Hematopoietic multipotent progenitor cell treated with erythropoietin and hydrocortisone succinate and interleukin-3 and kit ligand, for 4 days (in vitro differentiated cells): ENCODE data around the gene TCEA2.

Experiments used
- DNase-seq: peaks from one replicate; pipeline ENCODE4 v3.0.0-alpha.2; 2015

Gene TCEA2

GRCh38 chr20:64062596-64063388 lies at the start of gene TCEA2:
Gene TCEA2 (plus strand): TSS chr20:64063198. CDS start chr20:64063313, 115 bp downstream.
- peak; percentile 97 for DNase-seq

DNA sequence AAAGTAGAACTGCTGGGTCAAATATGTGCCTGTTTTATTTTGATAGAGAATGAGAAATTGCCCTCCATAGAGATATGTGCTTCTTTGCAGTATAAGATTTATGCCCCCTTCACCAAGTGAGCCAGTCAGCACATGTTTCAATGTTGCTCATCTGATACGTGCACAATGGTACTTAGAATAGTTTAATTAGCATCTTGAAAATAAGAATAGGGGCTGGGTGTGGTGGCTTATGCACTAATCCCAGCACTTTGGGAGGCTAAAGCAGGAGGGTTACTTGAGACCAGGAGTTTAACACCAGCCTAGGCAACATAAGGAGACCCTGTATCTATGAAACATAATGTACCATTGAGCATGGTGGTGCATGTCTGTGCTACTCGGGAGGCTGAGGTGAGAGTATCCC lies 47.4 kb upstream of the TCEA2 start:
- no peak for DNase-seq

DNA sequence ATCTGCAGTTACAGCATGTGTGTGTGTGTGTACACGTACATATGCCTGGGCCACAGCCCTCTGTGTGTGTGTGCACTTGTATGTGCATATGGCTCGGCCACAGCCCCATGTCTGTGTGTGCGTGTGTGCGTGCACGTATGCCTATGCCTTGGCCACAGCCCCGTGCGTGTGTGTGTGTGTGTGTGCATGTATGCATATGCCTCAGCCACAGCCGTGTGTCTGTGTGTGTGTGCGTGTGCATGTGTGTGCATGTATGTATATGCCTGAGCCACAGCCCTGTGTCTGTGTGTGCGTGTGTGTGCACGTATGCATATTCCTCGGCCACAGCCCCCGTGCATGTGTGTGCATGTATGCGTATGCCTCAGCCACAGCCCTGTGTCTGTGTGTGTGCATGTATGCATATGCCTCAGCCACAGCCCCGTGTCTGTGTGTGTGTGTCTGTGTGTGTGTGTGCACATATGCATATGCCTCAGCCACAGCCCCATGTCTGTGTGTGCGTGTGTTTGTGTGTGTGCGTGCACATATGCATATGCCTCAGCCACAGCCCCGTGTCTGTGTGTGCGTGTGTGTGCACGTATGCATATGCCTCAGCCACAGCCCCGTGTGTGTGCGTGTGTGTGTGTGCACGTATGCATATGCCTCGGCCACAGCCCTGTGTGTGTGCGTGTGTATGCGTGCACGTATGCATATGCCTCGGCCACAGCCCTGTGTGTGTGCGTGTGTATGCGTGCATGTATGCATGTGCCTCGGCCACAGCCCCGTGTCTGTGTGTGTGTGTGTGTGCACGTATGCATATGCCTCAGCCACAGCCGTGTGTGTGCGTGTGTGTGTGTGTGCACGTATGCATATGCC lies 41.6 kb upstream of the TCEA2 start:
- no peak for DNase-seq

DNA sequence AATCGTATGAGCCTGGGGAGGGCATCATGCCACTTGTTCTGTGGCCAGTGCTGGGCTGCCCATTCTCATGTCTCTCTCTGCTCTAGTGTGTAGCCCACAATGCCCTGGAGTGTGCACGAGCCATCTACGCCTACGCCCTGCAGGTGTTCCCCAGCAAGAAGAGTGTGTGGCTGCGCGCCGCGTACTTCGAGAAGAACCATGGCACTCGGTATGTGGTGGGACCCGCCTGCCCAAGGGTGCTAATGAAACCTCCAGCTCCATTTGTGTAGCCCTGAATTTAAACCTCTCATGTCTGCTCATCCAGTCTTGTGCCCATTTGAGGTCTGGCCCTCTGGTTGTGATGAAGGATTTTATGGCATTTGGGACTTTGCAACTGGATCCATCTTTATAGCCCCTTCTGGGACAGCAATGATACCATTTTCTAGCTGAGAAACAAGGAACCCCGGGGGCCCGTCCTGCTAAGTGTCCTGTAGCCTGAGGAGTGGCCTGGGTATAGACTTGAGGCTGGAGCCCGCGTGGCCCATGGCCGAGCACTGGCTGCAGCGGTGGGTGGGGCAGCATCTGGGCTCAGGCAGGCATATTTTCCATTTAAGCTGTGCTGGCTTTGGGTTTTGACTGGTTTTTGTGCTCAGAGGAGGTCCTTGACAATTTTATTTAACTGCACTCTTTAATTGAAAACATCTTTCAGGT lies 40.2 kb upstream of the TCEA2 start:
- no peak for DNase-seq

- DNase-seq = no peak
Observed at GRCh38 chr20:64023361-64024140, 39.4 kb upstream of the TCEA2 start.

GRCh38 chr20:64024141-64024990 lies 38.6 kb upstream of the TCEA2 start:
- no peak for DNase-seq

DNA sequence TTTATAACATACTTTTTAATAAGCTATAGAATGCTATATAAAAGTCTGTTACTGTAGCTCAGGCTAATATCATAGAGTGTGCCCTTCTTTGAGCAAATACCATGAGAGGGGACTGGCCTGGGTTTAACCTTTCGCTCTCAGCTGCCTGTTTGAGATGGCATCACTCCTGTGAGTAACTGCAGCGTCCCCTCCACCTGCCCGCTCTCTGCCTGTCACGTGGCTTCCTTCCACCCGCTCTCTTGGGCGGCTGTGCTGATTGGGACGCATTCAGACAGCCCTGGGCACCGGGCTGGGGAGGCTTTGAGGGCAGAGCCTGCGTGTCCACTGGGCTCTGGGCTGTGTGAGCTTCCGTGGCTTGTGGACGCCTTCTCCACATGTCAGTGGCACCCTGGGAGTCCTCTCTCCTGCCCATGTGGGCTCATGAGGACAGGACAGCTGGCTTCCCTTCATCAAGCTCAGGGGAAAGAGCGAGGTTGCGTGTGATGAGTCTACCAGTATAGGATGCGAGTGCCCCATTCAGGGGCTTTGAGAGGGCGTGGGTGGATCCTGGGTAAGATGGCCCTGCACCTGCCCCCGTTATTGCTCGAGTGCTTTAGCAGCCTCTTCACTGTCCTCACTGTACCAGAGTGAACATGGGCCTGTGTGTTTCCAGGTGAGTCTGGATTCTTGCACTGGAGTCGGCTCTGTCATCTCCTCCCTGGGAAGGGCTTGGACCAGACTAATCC lies 37.7 kb upstream of the TCEA2 start:
- no peak for DNase-seq

DNA sequence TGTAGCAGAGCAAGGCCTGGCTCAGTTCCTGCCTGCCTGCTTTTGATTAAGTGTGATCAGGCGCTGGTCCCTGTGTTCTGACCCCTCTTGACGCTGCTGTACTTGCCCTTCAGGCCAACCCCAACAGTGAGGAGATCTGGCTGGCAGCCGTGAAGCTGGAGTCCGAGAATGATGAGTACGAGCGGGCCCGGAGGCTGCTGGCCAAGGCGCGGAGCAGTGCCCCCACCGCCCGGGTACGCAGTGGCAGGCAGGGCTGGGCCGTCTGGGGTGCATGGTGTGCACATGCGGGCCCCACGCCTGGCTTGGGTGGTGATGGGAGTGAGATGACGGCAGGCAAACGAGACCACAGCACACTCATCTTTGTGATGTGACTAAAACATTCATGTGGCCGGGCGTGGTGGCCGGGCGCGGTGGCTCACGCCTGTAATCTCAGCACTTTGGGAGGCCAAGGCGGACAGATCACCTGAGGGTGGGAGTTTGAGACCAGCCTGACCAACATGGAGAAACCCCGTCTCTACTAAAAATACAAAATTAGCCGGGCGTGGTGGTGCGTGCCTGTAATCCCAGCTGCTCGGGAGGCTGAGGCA lies 37.1 kb upstream of the TCEA2 start:
- DNase-seq = no peak

GRCh38 chr20:64027981-64028685 lies 34.9 kb upstream of the TCEA2 start:
- no peak for DNase-seq

- no peak for DNase-seq
Observed at GRCh38 chr20:64029293-64030117, 33.5 kb upstream of the TCEA2 start.

- no peak for DNase-seq
Observed at GRCh38 chr20:64030371-64031134, 32.4 kb upstream of the TCEA2 start.

GRCh38 chr20:64031822-64032314 lies 31.1 kb upstream of the TCEA2 start:
- DNase-seq = no peak

GRCh38 chr20:64032706-64033624 lies 30.0 kb upstream of the TCEA2 start:
- DNase-seq = no peak

GRCh38 chr20:64033981-64034493 lies 29.0 kb upstream of the TCEA2 start:
- DNase-seq = no peak

- DNase-seq = no peak
Observed at GRCh38 chr20:64035066-64035932, 27.7 kb upstream of the TCEA2 start.

DNA sequence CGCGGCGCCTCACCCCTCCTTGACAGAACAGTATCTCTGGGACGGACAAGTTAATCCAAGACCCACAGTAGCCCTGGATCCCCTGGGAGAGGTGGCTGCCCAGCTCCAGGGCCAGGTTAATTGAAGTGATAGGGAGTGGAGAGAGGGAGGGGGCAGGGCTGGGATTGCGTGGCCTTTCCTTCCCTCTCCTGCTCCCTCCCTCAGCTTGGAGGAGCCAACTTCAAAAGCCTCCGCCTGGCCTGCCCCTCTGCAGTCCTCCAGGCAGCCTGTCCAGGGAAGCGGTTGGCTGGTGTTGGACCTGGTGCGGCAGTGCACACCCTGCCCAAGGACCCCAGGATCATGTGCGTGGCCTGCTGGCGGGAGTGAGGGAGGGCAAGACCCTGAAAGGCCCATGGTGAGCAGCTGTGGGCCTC lies 27.1 kb upstream of the TCEA2 start, which contains the start of gene C20orf204:
TSS of gene C20orf204 (plus strand) at position 250 of the 413 bp plus-strand sequence. CDS start at position 392, 142 bp downstream.
- no peak for DNase-seq
